ENCODE data around the gene SLC23A1.
"Not testable (repeated sequence)": the region's sequence is repeated elsewhere in the genome, so short reads cannot be mapped to it uniquely, and the experiment has no call there.

Gene SLC23A1

GRCh38 chr5:139388198-139388821 is 5.2 kb upstream of the SLC23A1 start:
- no peak for DNase-seq

- DNase-seq, result no peak
Measured at GRCh38 chr5:139387611-139388197, 4.6 kb upstream of the SLC23A1 start.

- not testable (repeated sequence) for DNase-seq
Measured at GRCh38 chr5:139386956-139387355, 3.9 kb upstream of the SLC23A1 start.

- DNase-seq, result peak; percentile 7
Measured at GRCh38 chr5:139386050-139386438, 2.9 kb upstream of the SLC23A1 start.

- DNase-seq, result peak; percentile 57
Measured at GRCh38 chr5:139385061-139386049, 2.3 kb upstream of the SLC23A1 start.

GRCh38 chr5:139384591-139385051 is 1.5 kb upstream of the SLC23A1 start:
- DNase-seq, result no peak

GRCh38 chr5:139383993-139384590 is 995 bp upstream of the SLC23A1 start:
- no peak for DNase-seq

- no peak for DNase-seq
Measured at GRCh38 chr5:139382807-139383206, 290 bp downstream of the SLC23A1 start.

- no peak for DNase-seq
Measured at GRCh38 chr5:139381837-139382761, 998 bp downstream of the SLC23A1 start.

GRCh38 chr5:139379626-139380449 is 3.3 kb downstream of the SLC23A1 start:
- DNase-seq, result no peak

- no peak for DNase-seq
Measured at GRCh38 chr5:139378941-139379361, 4.1 kb downstream of the SLC23A1 start.

- DNase-seq, result no peak
Measured at GRCh38 chr5:139378101-139378825, 4.8 kb downstream of the SLC23A1 start.

- DNase-seq, result no peak
Measured at GRCh38 chr5:139377226-139377625, 5.9 kb downstream of the SLC23A1 start.

- DNase-seq, result no peak
Measured at GRCh38 chr5:139376364-139376763, 6.7 kb downstream of the SLC23A1 start.

GRCh38 chr5:139374909-139375308 is 8.2 kb downstream of the SLC23A1 start:
- DNase-seq, result no peak

GRCh38 chr5:139371482-139372435 is 11.3 kb downstream of the SLC23A1 start:
- DNase-seq, result no peak

GRCh38 chr5:139369181-139369580 is 13.9 kb downstream of the SLC23A1 start:
- no peak for DNase-seq

GRCh38 chr5:139368613-139369012 is 14.5 kb downstream of the SLC23A1 start:
- DNase-seq, result peak; percentile 7

GRCh38 chr5:139364466-139364865 is 18.6 kb downstream of the SLC23A1 start:
- no peak for DNase-seq
